Pancreas (tissue), 10 donors: Measurements from ENCODE around the gene ESR1. TPM values are rescaled to one million over a fixed set of nuclear protein-coding genes. Genes with fewer than 3 reads are reported as not detected.

Experiments used
- ATAC-seq, 4 donors: fragments of 200-7000 bp; cut with Tn5 transposase; one replicate each; pipeline versions ENCODE4 v1.8.0 to v1.9.1; 2020; ENCODE audit warnings: mild to moderate bottlenecking in 4 of 4, moderate library complexity in 4 of 4
- DNase-seq, 6 donors: peaks; one replicate each; pipeline ENCODE4 v3.0.0-alpha.2; 2020
- FAIRE-seq: peaks from 2 replicates; lab custom pipeline; 2012; peaks lifted over from hg19 to GRCh38; lab: Jason Lieb, UNC
- H3K27ac ChIP-seq, 4 donors: fragments of 200-600 bp; sonication (generic); 1 replicate in 3 of 4; 2 replicates in 1 of 4; pipeline versions ENCODE4 v1.5.0 to v1.8.0; 2020
- H3K27me3 ChIP-seq, 4 donors: fragments of 200-600 bp; one replicate each; pipeline ENCODE4 v1.8.0; 2021
- H3K36me3 ChIP-seq, 3 donors: fragments of 200-600 bp; sonication (generic) in 1 of 3; one replicate each; pipeline versions ENCODE4 v1.5.0 to v1.8.0; 2020 to 2021
- H3K4me1 ChIP-seq, 3 donors: fragments of 200-600 bp; one replicate each; pipeline ENCODE4 v1.8.0; 2021
- H3K4me3 ChIP-seq, 4 donors: fragments of 200-600 bp; sonication (generic) in 2 of 4; one replicate each; pipeline versions ENCODE4 v1.5.0 to v1.8.0; 2020 to 2021
- H3K9me3 ChIP-seq, 4 donors: fragments of 200-600 bp; one replicate each; pipeline ENCODE4 v1.8.0; 2021
- WGBS, 2 donors: extraction: QIAGEN DNeasy Blood & Tissue Kit; methylation state at CpG; one replicate each; pipeline ENCODE4 v1.1.7; 2013; 5-methylcytosine and 5-hydroxymethylcytosine counted together
- intact Hi-C, 3 donors: fragments of 100-400 bp; cut with DNase I; formaldehyde crosslinking; loops; one replicate each; pipeline versions ENCODE4 v1.11.1 to v1.14.2; 2022
- polyA plus RNA-seq, 2 donors: library from polyadenylated mRNA; stranded (reverse); fragments of 200-250 nt; gene quantifications; one replicate each; pipeline ENCODE4 v1.2.3, GENCODE V29; 2013
- total RNA-seq, 6 donors: library from RNA; stranded (reverse); fragmentation: NEBNext Ultra II Directional in 4 of 6; extraction: Animal tissue kit (Norgen Biotek cat#: 25700) in 4 of 6; gene quantifications; one replicate each; pipeline versions ENCODE4 v1.2.1 to v1.2.4, GENCODE V29; 2021 to 2023
- TF ChIP-seq, protein P1 (sequence below), 4 donors: fragments of 200-600 bp; sonication (generic) in 3 of 4; IDR thresholded peaks; one replicate each; pipeline versions ENCODE4 v1.5.0 to v1.8.0; 2021; ENCODE audit warnings: antibody characterized with exemption in 4 of 4
- donor health status: healthy with polysubstance abuse.
- donor health status: DM: no; HTN: no; CAD: no; lungs with moderate emphysema.
- donor health status: DM: no; HTN: no; CAD: no.
- donor health status: control.
- donor health status: control.
- donor health status: Bipolar disorder and iron deficiency.
- donor health status: DM: yes; HTN: yes; CAD: no.
- donor health status: DM: no; HTN: no; CAD: no.
- donor health status: DM: no; HTN: no; CAD: no.
- donor health status: DM: yes; HTN: yes; CAD: no.

The ESR1 gene
- total and polyA plus RNA-seq, 8 donors, result 0.19 to 1.0 (median 0.41) TPM

DNA sequence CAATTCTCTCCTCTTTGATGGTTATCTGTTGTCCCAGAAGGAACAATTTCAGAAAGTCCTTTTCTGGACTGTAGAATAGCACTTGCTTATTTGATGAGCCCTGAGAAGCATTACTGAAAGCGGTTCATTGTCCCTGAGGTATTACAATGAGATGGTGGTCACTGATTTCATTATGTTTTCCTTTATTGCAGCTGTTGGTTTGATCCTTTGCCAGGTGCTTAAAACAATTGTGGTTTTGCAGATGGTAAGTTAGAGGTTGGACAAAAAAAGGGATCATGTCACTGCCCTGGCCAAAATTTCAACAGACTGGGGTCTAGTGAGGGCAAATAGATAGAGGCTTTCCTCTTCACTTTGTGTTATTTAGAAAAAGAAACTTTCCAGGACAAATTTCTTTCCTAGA, 61.9 kb downstream of the ESR1 start:
- WGBS, 2 donors, result 42 to 60% methylated on average over 1 of the region's 1 CpG
- Histone ChIP-seq H3K9me3 (no peaks in the 10 kb centered on the region), H3K27ac (no peak overlapping the region), H3K4me1 (no peaks in the 10 kb centered on the region), H3K4me3 (no peak overlapping the region), H3K27me3 (no peaks in the 10 kb centered on the region), H3K36me3 (no peaks in the 10 kb centered on the region)
- ATAC-seq (no peak), FAIRE-seq (no peak), DNase-seq (no peak)
- TF ChIP-seq, protein P1, sequence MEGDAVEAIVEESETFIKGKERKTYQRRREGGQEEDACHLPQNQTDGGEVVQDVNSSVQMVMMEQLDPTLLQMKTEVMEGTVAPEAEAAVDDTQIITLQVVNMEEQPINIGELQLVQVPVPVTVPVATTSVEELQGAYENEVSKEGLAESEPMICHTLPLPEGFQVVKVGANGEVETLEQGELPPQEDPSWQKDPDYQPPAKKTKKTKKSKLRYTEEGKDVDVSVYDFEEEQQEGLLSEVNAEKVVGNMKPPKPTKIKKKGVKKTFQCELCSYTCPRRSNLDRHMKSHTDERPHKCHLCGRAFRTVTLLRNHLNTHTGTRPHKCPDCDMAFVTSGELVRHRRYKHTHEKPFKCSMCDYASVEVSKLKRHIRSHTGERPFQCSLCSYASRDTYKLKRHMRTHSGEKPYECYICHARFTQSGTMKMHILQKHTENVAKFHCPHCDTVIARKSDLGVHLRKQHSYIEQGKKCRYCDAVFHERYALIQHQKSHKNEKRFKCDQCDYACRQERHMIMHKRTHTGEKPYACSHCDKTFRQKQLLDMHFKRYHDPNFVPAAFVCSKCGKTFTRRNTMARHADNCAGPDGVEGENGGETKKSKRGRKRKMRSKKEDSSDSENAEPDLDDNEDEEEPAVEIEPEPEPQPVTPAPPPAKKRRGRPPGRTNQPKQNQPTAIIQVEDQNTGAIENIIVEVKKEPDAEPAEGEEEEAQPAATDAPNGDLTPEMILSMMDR (IDR thresholded peaks at IDR 0.05), result no peak
- intact Hi-C loops, result no loop called here

DNA sequence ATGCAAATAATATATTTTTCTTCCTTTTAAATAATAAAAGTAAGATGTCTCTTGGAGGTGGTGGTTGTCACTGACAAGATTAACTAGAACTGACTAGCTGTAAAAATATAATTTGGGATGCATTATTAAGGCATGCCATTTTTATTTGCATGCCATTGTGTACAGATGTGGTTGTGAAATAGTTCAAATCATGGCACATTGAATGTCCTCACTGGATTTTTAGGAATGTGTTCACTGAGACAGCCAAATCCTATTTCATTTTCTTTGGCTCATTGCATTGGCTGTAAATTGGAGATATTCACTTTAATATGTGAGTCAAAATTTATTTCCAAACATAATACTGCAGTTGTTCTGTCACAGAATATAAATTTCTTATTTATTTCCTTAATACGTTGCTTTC, 62.3 kb downstream of the ESR1 start:
- no peak for FAIRE-seq

DNA sequence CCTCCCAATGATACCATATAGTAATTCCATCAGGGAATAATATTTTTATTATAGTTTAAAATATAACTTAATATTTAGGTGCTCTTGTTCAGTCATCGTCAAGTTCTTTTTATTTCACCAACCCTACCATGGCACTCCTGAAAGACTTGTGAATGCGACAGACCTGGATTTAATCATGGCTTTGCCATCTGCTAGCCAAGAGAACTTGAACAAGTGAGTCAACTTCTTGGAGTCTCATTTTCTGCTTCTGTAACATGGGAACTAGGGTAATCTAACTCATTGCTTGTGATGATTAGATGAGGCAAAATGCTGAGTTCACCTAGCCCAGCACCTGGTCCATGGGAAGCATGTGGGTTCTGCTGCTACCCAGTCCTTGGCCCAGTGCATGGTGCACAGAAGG, 62.9 kb downstream of the ESR1 start:
- ATAC-seq, result no peak
- H3K4me1 ChIP-seq, result no peaks in the 10 kb centered on the region
- no peak overlapping the region for H3K4me3 ChIP-seq
- no peak for FAIRE-seq
- no peaks in the 10 kb centered on the region for H3K36me3 ChIP-seq
- intact Hi-C loops, result no loop called here
- WGBS, 2 donors, result 77 to 87% methylated on average over 2 of the region's 2 CpGs
- H3K9me3 ChIP-seq, result no peaks in the 10 kb centered on the region
- DNase-seq, result no peak
- H3K27ac ChIP-seq, result no peak overlapping the region
- TF ChIP-seq, protein P1 (IDR thresholded peaks at IDR 0.05), result no peak
- no peaks in the 10 kb centered on the region for H3K27me3 ChIP-seq

More for the DNA sequence above, 62.3 kb downstream of the ESR1 start:
- no peak for ATAC-seq
- no peaks in the 10 kb centered on the region for H3K27me3 ChIP-seq
- no peak overlapping the region for H3K4me3 ChIP-seq
- no peaks in the 10 kb centered on the region for H3K9me3 ChIP-seq
- no peak overlapping the region for H3K27ac ChIP-seq
- TF ChIP-seq, protein P1 (IDR thresholded peaks at IDR 0.05), result no peak
- DNase-seq, result no peak
- intact Hi-C loops, result no loop called here
- no peaks in the 10 kb centered on the region for H3K36me3 ChIP-seq
- no peaks in the 10 kb centered on the region for H3K4me1 ChIP-seq
- WGBS, 2 donors, result 27 to 54% methylated on average over 1 of the region's 1 CpG

DNA sequence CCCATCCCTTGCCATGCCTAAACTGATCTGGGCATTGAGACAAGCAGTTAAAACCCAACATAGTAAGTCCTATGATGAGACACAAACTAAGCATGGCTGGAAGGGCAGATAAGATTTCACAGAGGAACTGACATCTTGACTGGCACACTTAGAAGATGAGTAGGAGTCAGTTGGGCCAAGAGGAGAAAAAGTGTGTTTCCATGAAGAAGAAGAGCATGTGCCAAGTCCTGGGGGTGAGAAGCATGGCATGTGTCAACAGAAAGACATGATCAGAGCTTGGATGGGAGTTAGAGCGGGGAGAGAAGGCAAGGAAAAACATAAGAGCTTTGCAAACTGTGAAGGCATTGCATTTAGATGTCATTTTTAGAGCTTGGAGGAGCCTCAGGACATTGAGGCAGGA, 68.0 kb downstream of the ESR1 start:
- Histone ChIP-seq H3K27ac (no peak overlapping the region), H3K9me3 (no peaks in the 10 kb centered on the region), H3K36me3 (no peaks in the 10 kb centered on the region), H3K4me3 (no peak overlapping the region), H3K4me1 (no peaks in the 10 kb centered on the region), H3K27me3 (no peaks in the 10 kb centered on the region)
- no peak for DNase-seq
- FAIRE-seq, result no peak
- ATAC-seq, result no peak
- intact Hi-C loops, result no loop called here
- WGBS, 2 donors, result 0 to 34% methylated on average over 1 of the region's 1 CpG
- TF ChIP-seq, protein P1 (IDR thresholded peaks at IDR 0.05), result no peak

DNA sequence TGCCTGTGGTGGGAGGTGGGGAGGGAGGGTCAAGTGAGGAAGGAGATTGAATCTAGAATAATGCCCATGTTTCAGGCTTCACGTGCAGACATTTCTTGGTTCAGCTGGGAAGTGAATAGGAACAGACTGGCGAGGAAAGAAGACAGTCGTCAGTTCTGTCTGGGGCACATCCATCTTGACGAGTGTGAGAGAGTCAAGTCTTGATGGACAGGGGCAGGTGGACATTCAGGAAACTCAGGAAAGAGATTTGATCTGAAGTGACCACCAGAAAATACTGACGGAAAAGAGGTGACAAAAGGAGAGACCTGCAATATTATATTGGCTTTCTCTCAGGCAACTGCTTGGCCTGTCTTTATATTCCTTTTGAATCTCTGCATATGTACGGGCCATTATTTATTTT, 68.6 kb downstream of the ESR1 start:
- no peaks in the 10 kb centered on the region for H3K4me1 ChIP-seq
- FAIRE-seq (no peak), DNase-seq (no peak), ATAC-seq (no peak)
- H3K36me3 ChIP-seq, result no peaks in the 10 kb centered on the region
- TF ChIP-seq, protein P1 (IDR thresholded peaks at IDR 0.05), result no peak
- H3K27me3 ChIP-seq, result no peaks in the 10 kb centered on the region
- 60 to 74% methylated on average over 6 of the region's 6 CpGs for WGBS, 2 donors
- H3K4me3 ChIP-seq, result no peak overlapping the region
- H3K27ac ChIP-seq, result no peak overlapping the region
- intact Hi-C loops, result no loop called here
- H3K9me3 ChIP-seq, result no peaks in the 10 kb centered on the region
